Fibroblast of pulmonary artery (primary cell): ENCODE measurements around the gene IFI27L2.

Experiments used
- DNase-seq: peaks from one replicate; pipeline ENCODE4 v3.0.0-alpha.2; 2010; ENCODE audit warnings: low read depth
- H3K4me3 ChIP-seq: replicated peaks from 2 replicates; pipeline ENCODE4 v1.5.1; 2011; ENCODE audit warnings: low read depth, mild to moderate bottlenecking, control low read depth, low read length, moderate library complexity
- TF ChIP-seq, protein P1 (sequence below): IDR thresholded peaks from 2 replicates; pipeline ENCODE4 v1.5.1; 2011; ENCODE audit warnings: mild to moderate bottlenecking, control low read depth, low read length, inconsistent platforms; ENCODE audit errors: missing control alignments

IFI27L2 gene

GRCh38 chr14:94121485-94121884 lies 7.9 kb downstream of the IFI27L2 start:
- TF ChIP-seq, protein P1, sequence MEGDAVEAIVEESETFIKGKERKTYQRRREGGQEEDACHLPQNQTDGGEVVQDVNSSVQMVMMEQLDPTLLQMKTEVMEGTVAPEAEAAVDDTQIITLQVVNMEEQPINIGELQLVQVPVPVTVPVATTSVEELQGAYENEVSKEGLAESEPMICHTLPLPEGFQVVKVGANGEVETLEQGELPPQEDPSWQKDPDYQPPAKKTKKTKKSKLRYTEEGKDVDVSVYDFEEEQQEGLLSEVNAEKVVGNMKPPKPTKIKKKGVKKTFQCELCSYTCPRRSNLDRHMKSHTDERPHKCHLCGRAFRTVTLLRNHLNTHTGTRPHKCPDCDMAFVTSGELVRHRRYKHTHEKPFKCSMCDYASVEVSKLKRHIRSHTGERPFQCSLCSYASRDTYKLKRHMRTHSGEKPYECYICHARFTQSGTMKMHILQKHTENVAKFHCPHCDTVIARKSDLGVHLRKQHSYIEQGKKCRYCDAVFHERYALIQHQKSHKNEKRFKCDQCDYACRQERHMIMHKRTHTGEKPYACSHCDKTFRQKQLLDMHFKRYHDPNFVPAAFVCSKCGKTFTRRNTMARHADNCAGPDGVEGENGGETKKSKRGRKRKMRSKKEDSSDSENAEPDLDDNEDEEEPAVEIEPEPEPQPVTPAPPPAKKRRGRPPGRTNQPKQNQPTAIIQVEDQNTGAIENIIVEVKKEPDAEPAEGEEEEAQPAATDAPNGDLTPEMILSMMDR: no peak
- DNase-seq: no peak
- H3K4me3 ChIP-seq: no peak overlapping the region

DNA sequence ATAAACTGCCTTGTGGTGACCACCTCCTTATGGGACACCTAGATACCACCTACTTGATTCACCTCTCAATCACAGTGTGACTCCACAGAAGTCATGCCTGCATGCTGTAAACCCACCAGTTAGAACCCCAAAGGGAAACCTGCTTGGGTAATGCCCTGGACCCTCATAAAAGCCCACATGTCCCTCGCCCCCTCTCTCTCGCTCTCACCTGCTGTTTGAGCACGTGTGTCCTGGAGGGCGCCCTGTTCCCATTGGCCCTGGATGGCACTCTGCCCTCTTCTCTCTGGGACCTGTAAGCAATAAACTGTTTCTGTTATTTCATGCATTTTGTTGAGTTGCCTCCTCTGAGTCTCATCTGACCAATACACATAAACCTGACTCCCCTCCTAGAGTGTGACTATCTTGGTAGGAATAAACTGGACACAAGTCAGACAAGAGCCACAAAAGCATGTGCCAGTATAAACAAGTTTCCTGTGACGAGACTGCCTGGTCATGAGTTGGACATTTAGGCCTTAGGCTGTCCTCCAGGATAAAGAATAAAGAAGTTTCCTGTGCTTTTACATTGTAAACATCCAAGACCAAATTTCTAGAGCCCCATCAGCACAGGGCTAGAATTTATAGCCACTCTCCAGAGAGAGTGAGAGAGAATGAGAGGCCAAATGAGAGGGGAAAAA lies 8.6 kb downstream of the IFI27L2 start:
- TF ChIP-seq, protein P1: no peak
- peak; percentile 43 for DNase-seq
- no peak overlapping the region for H3K4me3 ChIP-seq

GRCh38 chr14:94119071-94119470 lies 10.3 kb downstream of the IFI27L2 start:
- no peak for DNase-seq
- H3K4me3 ChIP-seq: no peak overlapping the region
- TF ChIP-seq, protein P1: no peak

- no peak overlapping the region for H3K4me3 ChIP-seq
- no peak for DNase-seq
- TF ChIP-seq, protein P1: no peak
Measured at GRCh38 chr14:94117856-94118255, 11.5 kb downstream of the IFI27L2 start.

DNA sequence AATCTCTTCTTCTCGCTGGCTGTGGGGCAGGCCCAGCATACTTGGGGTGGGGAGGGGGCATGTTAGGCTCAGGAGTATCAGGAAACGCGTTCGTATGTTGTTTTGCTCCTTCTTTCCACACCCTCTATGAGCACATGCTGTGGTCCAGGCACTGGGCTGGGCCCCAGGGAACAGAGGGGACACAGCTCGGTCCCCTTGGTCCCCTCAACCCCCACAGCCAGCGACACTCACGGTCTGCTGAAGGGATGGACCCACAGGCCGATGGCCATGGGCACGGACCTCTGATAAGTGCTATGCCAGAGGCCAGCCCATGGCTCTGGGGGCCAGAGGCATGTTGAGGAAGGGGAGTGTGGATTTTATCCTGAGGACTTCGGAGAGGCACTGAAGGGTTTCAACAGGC lies 12.7 kb downstream of the IFI27L2 start:
- TF ChIP-seq, protein P1: no peak
- DNase-seq: no peak
- no peak overlapping the region for H3K4me3 ChIP-seq

- DNase-seq: no peak
- H3K4me3 ChIP-seq: no peak overlapping the region
Measured at GRCh38 chr14:94115631-94116030, 13.8 kb downstream of the IFI27L2 start.

More at GRCh38 chr14:94115631-94116030, 13.8 kb downstream of the IFI27L2 start:
- TF ChIP-seq, protein P1: no peak
